Mesendoderm (in vitro differentiated cells): ENCODE results near the gene SULT1A2.
A peak's percentile ranks its signal among the peaks of the same experiment; 100 is the strongest.
"Not testable (repeated sequence)": the region's sequence is repeated elsewhere in the genome, so short reads cannot be mapped to it uniquely, and the experiment has no call there.

Experiments used
- DNase-seq: peaks from one replicate; pipeline ENCODE4 v3.0.0; 2013
- H2AK5ac ChIP-seq: 2 replicates; pipeline ENCODE4 v1.6.1; 2013; ENCODE audit warnings: low read length, inconsistent platforms
- H2BK120ac ChIP-seq: 2 replicates; pipeline ENCODE4 v1.6.1; 2013; ENCODE audit warnings: low read depth, mild to moderate bottlenecking, low read length, moderate library complexity, mixed read lengths
- H2BK15ac ChIP-seq: replicated peaks from 2 replicates; pipeline ENCODE4 v1.6.1; 2013; ENCODE audit warnings: low read depth, mild to moderate bottlenecking, moderate library complexity
- H2BK5ac ChIP-seq: 2 replicates; pipeline ENCODE4 v1.6.1; 2013; ENCODE audit warnings: low read length, inconsistent platforms
- H3K18ac ChIP-seq: 2 replicates; pipeline ENCODE4 v1.6.1; 2013; ENCODE audit warnings: mild to moderate bottlenecking, low read length, mixed read lengths
- H3K23ac ChIP-seq: one replicate; pipeline ENCODE4 v1.6.1; 2013; ENCODE audit warnings: low read length
- H3K27ac ChIP-seq: 2 replicates; pipeline ENCODE4 v1.5.1; 2013; ENCODE audit warnings: low read depth, mild to moderate bottlenecking, inconsistent platforms, low read length, moderate library complexity
- H3K27me3 ChIP-seq: 2 replicates; pipeline ENCODE4 v1.6.1; 2013; ENCODE audit warnings: low read length, control low read depth, mild to moderate bottlenecking, inconsistent platforms; ENCODE audit not compliant: insufficient read depth, poor library complexity
- H3K36me3 ChIP-seq: 2 replicates; pipeline ENCODE4 v1.6.1; 2013; ENCODE audit warnings: low read length, inconsistent platforms; ENCODE audit not compliant: control insufficient read depth, insufficient read depth
- H3K4ac ChIP-seq: one replicate; pipeline ENCODE4 v1.6.1; 2013; ENCODE audit warnings: low read depth, mild to moderate bottlenecking, low read length, moderate library complexity
- H3K4me1 ChIP-seq: 2 replicates; pipeline ENCODE4 v1.6.1; 2013; ENCODE audit warnings: low read depth, low read length, inconsistent platforms; ENCODE audit not compliant: control insufficient read depth
- H3K4me2 ChIP-seq: 2 replicates; pipeline ENCODE4 v1.6.1; 2013; ENCODE audit warnings: low read length
- H3K4me3 ChIP-seq: 2 replicates; pipeline ENCODE4 v1.5.1; 2013; ENCODE audit warnings: mild to moderate bottlenecking, low read length
- H3K56ac ChIP-seq: one replicate; pipeline ENCODE4 v1.6.1; 2013; ENCODE audit warnings: low read length
- H3K79me1 ChIP-seq: 2 replicates; pipeline ENCODE4 v1.6.1; 2013; ENCODE audit warnings: low read length, inconsistent platforms
- H3K79me2 ChIP-seq: 2 replicates; pipeline ENCODE4 v1.6.1; 2013; ENCODE audit warnings: mild to moderate bottlenecking, low read length; ENCODE audit not compliant: control insufficient read depth, insufficient read depth
- H3K9ac ChIP-seq: 2 replicates; pipeline ENCODE4 v1.6.1; 2013; ENCODE audit warnings: low read length, inconsistent platforms
- H4K5ac ChIP-seq: one replicate; pipeline ENCODE4 v1.6.1; 2013; ENCODE audit warnings: low read length
- H4K8ac ChIP-seq: one replicate; pipeline ENCODE4 v1.6.1; 2013; ENCODE audit warnings: low read depth, mild to moderate bottlenecking, control low read depth, low read length, moderate library complexity
- WGBS: extraction: QIAGEN DNeasy Blood & Tissue Kit; methylation state at CpG from one replicate; pipeline ENCODE4 v1.1.7; 2013; ENCODE audit warnings: low lambda C conversion rate, missing lambda C conversion rate; ENCODE audit not compliant: insufficient coverage; ENCODE audit errors: extremely low coverage; 5-methylcytosine and 5-hydroxymethylcytosine counted together

The SULT1A2 gene

DNA sequence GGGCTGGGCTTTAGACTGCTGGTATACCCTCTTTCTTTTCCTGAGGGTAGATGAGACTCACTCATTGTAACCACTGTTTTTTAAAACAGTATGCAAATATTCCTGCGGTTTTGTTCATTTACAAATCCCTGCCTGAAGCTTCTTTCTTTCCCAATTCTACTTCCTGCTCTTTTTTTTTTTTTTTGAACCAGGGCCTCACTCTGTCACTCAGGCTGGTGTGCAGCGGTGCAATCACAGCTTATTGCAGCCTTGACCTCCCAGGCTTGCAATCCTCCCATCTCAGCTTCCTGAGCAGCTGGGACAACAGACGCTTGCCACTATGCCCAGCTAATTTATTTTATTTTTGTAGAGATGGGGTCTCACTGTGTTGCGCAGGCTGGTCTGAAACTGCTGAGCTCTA is 21.0 kb upstream of the SULT1A2 start:
- Histone ChIP-seq H3K18ac (no peak overlapping the region), H3K4me1 (no peaks in the 10 kb centered on the region), H3K9ac (no peak overlapping the region), H3K36me3 (no peaks in the 10 kb centered on the region), H4K8ac (no peak overlapping the region), H3K27ac (no peak overlapping the region), H3K79me1 (no peaks in the 10 kb centered on the region), H3K23ac (no peak overlapping the region), H3K4me2 (no peak overlapping the region), H3K4ac (no peak overlapping the region), H2BK15ac (no peak overlapping the region), H2BK5ac (no peak overlapping the region), H2BK120ac (no peak overlapping the region), H3K79me2 (no peaks in the 10 kb centered on the region), H3K27me3 (no peaks in the 10 kb centered on the region), H3K56ac (no peak overlapping the region), H2AK5ac (no peak overlapping the region), H3K4me3 (no peak overlapping the region), H4K5ac (no peak overlapping the region)
- no peak for DNase-seq
- no CpG with 5 or more reads among the region's 4 CpGs for WGBS

DNA sequence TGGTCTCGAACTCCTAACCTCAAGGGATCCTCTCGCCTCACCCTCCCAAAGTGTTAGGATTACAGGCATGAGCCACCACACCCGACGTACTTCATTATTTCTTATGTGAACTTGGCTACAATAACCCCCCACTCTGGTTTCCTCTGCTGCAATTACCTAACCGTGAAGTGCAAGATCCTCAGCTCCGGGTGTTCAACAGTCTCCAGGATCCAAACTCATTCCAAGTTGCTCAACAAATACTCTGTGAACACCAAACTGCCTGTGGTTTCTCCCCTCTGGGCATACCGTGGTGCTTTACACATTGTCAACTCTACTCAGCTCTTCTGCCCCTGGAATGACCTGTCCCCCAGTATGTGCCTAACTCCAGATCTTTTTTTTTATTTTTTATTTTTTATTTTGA is 19.8 kb upstream of the SULT1A2 start:
- Histone ChIP-seq H3K56ac (no peak overlapping the region), H2BK120ac (no peak overlapping the region), H3K4ac (no peak overlapping the region), H2AK5ac (no peak overlapping the region), H3K36me3 (no peaks in the 10 kb centered on the region), H4K5ac (no peak overlapping the region), H3K4me2 (no peak overlapping the region), H3K79me1 (no peaks in the 10 kb centered on the region), H4K8ac (no peak overlapping the region), H3K79me2 (no peaks in the 10 kb centered on the region), H3K4me1 (no peaks in the 10 kb centered on the region), H3K27me3 (no peaks in the 10 kb centered on the region), H3K18ac (no peak overlapping the region), H2BK5ac (no peak overlapping the region), H3K9ac (no peak overlapping the region), H2BK15ac (no peak overlapping the region), H3K27ac (no peak overlapping the region), H3K23ac (no peak overlapping the region), H3K4me3 (no peak overlapping the region)
- no CpG with 5 or more reads among the region's 7 CpGs for WGBS
- DNase-seq, result no peak

DNA sequence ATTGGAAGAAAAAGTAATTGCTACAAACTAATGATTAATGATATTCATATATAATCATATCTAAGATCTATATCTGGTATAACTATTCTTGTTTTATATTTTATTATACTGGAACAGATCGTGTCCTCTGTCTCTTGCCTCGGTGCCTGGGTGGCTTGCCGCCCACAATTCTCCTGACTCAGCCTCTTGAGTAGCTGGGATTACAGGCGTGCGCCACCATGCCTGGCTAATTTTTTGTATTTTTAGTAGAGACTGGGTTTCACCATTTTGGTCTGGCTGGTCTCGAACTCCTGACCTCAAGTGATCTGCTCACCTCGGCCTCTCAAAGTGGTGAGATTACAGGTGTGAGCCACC is 19.4 kb upstream of the SULT1A2 start:
- H3K4ac ChIP-seq, H2BK120ac ChIP-seq, H3K9ac ChIP-seq, H3K27me3 ChIP-seq, H3K27ac ChIP-seq, H4K5ac ChIP-seq, H3K79me2 ChIP-seq, H3K4me3 ChIP-seq, H3K4me2 ChIP-seq, H3K56ac ChIP-seq, H2BK15ac ChIP-seq, H2BK5ac ChIP-seq, H3K23ac ChIP-seq, H3K18ac ChIP-seq, H3K79me1 ChIP-seq, H2AK5ac ChIP-seq, DNase-seq, H4K8ac ChIP-seq, H3K36me3 ChIP-seq, H3K4me1 ChIP-seq: not testable (repeated sequence)
- no CpG with 5 or more reads among the region's 7 CpGs for WGBS

DNA sequence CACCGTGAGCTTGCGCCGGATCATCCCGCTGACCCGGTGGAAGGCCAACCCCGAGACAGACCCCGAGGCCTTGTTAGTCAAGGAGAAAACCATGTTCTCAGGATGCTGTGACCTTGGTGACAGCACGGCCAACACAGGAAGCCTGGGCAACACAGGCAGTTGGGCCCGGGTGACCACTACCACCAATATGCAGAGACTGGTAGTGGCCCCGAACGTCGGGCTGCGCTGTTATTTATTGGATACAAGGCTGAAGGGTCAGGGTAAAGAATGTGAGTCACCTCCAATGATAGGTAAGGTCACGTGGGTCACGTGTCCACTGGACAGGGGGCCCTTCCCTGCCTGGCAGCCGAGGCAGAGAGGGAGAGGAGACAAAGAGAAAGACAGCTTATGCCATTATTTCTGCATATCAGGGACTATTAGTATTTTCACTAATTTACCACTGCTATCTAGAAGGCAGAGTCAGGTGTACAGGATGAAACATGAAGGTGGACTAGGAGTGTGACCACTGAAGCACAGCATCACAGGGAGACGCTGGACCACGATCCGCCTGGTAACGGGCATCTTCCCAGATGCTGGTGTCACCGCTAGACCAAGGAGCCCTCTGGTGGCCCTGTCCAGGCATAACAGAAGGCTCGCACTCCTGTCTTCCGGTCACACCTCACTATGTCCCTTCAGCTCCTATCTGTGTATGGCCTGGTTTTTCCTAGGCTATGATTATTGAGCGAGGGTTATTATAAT is 18.8 kb upstream of the SULT1A2 start:
- H3K4me1 ChIP-seq, H3K4me3 ChIP-seq, H3K27me3 ChIP-seq, H2BK5ac ChIP-seq, H2AK5ac ChIP-seq, H2BK15ac ChIP-seq, H3K4me2 ChIP-seq, H3K4ac ChIP-seq, H4K8ac ChIP-seq, H3K56ac ChIP-seq, H3K27ac ChIP-seq, H3K18ac ChIP-seq, H3K9ac ChIP-seq, H3K36me3 ChIP-seq, H3K79me1 ChIP-seq, H3K23ac ChIP-seq, H2BK120ac ChIP-seq, H3K79me2 ChIP-seq, H4K5ac ChIP-seq: not testable (repeated sequence)
- WGBS, result no CpG with 5 or more reads among the region's 24 CpGs
- DNase-seq, result peak; percentile 29

GRCh38 chr16:28614561-28614960 is 17.7 kb upstream of the SULT1A2 start:
- not testable (repeated sequence) for H3K4ac ChIP-seq, H3K27ac ChIP-seq, H2AK5ac ChIP-seq, H3K79me2 ChIP-seq, H3K9ac ChIP-seq, H3K4me2 ChIP-seq, H3K27me3 ChIP-seq, H3K56ac ChIP-seq, H2BK15ac ChIP-seq, H3K79me1 ChIP-seq, H3K23ac ChIP-seq, H2BK120ac ChIP-seq, H3K4me3 ChIP-seq, H3K18ac ChIP-seq, H2BK5ac ChIP-seq, H4K5ac ChIP-seq, H4K8ac ChIP-seq, H3K4me1 ChIP-seq, DNase-seq, H3K36me3 ChIP-seq
- whole genome bisulfite sequencing, result no CpG with 5 or more reads among the region's 16 CpGs

DNA sequence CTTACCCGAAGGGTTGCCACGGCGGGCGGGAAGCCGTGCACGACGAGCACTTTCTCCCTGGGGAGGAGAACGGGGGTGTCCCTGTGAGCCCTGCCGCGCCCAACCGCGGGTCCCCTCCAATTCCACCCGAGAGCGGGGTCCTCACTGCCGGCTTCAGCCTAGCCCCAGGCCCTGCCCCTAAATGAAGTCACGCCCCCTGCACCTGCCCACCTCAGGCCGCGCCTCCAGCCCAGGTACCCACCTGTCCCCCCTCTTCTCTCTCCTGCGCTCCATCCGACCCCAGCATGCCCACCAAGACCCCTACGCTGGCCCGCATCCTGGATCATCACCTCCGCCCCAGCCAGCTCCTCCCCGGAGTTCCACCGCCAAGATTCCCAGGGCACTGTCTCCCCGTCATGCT is 17.1 kb upstream of the SULT1A2 start:
- H3K27me3 ChIP-seq, H4K8ac ChIP-seq, DNase-seq, H2BK15ac ChIP-seq, H3K23ac ChIP-seq, H2BK120ac ChIP-seq, H3K79me1 ChIP-seq, H3K56ac ChIP-seq, H3K36me3 ChIP-seq, H3K79me2 ChIP-seq, H3K4me1 ChIP-seq, H3K4me3 ChIP-seq, H2BK5ac ChIP-seq, H3K27ac ChIP-seq, H3K4ac ChIP-seq, H4K5ac ChIP-seq, H2AK5ac ChIP-seq, H3K18ac ChIP-seq, H3K4me2 ChIP-seq, H3K9ac ChIP-seq: not testable (repeated sequence)
- no CpG with 5 or more reads among the region's 26 CpGs for WGBS
